AG09309 (cell line): ENCODE results near the gene POLD4.

Experiments used
- DNase-seq: peaks from one replicate; pipeline ENCODE4 v3.0.0-alpha.2; 2010; ENCODE audit warnings: low read depth
- H3K4me3 ChIP-seq: 2 replicates; pipeline ENCODE4 v1.5.1; 2011; ENCODE audit warnings: mild to moderate bottlenecking, low read depth, low read length, moderate library complexity; ENCODE audit not compliant: control insufficient read depth
- TF ChIP-seq, protein P1 (sequence below): IDR thresholded peaks from 2 replicates; pipeline ENCODE4 v1.5.1; 2011; ENCODE audit warnings: mild to moderate bottlenecking, low read depth, low read length, inconsistent platforms; ENCODE audit not compliant: insufficient read depth, control insufficient read depth; ENCODE audit errors: missing control alignments

The POLD4 gene

DNA sequence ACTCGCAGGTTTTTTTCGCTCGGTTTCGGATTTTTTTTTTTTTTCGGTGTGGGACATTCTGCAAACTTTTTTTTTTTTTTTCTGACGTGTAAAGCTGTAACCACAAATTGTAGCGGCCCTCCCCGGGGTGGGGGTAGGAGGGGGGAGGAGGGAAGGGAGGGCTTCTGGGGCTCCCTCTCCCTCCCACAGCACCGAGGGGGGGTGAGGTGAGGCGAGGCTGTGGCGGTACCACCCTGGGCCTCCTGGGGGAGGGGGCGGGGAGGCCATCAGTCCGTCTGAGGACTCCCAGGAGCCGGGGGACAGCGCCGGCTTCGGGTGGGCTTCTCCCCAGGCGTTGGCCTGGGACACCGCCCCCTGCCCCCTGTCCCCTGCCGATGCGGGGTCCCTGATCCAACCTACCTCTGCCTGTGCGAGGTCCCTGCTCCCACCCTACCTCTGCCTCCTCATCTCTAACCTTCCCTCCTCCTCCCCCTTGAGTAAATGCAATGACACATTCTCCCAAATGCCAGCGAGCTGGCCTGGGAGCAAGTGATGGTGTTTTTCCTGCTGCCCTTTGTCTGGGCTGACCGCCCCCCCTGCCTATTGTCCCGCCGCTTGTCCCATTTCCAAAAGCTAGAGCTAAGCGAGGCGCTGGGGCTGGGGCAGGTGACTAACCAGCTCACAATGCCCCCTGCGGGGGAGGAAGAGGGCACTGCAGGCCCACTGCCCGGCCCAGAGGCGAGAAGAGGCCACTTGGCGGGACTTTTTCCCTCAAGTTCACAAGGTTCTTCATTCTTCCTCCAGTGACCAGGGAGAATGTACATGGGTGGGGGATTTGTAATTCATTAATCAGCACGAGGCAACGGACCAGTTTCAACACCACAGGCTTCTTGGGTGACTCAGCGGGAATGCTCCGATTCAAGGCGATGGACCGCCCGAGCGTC is 20.6 kb upstream of the POLD4 start:
- TF ChIP-seq, protein P1, sequence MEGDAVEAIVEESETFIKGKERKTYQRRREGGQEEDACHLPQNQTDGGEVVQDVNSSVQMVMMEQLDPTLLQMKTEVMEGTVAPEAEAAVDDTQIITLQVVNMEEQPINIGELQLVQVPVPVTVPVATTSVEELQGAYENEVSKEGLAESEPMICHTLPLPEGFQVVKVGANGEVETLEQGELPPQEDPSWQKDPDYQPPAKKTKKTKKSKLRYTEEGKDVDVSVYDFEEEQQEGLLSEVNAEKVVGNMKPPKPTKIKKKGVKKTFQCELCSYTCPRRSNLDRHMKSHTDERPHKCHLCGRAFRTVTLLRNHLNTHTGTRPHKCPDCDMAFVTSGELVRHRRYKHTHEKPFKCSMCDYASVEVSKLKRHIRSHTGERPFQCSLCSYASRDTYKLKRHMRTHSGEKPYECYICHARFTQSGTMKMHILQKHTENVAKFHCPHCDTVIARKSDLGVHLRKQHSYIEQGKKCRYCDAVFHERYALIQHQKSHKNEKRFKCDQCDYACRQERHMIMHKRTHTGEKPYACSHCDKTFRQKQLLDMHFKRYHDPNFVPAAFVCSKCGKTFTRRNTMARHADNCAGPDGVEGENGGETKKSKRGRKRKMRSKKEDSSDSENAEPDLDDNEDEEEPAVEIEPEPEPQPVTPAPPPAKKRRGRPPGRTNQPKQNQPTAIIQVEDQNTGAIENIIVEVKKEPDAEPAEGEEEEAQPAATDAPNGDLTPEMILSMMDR, result peak; percentile 35
- peak; percentile 97 for DNase-seq
- peak overlapping the region; percentile 85 for H3K4me3 ChIP-seq

GRCh38 chr11:67372993-67373647 is 19.8 kb upstream of the POLD4 start, which contains the start of gene CLCF1:
TSS of gene CLCF1 (minus strand) at chr11:67373598. CDS start at chr11:67373539, 59 bp downstream.
- DNase-seq, result no peak
- H3K4me3 ChIP-seq, result peak within 1 kb of the TSS; percentile 85
- TF ChIP-seq, protein P1, result no peak

GRCh38 chr11:67372321-67372992 is 19.1 kb upstream of the POLD4 start:
- no peak for DNase-seq
- H3K4me3 ChIP-seq, result peak overlapping the region; percentile 85
- TF ChIP-seq, protein P1, result no peak

GRCh38 chr11:67371911-67372320 is 18.6 kb upstream of the POLD4 start:
- DNase-seq, result no peak
- H3K4me3 ChIP-seq, result peak overlapping the region; percentile 85
- TF ChIP-seq, protein P1, result no peak

DNA sequence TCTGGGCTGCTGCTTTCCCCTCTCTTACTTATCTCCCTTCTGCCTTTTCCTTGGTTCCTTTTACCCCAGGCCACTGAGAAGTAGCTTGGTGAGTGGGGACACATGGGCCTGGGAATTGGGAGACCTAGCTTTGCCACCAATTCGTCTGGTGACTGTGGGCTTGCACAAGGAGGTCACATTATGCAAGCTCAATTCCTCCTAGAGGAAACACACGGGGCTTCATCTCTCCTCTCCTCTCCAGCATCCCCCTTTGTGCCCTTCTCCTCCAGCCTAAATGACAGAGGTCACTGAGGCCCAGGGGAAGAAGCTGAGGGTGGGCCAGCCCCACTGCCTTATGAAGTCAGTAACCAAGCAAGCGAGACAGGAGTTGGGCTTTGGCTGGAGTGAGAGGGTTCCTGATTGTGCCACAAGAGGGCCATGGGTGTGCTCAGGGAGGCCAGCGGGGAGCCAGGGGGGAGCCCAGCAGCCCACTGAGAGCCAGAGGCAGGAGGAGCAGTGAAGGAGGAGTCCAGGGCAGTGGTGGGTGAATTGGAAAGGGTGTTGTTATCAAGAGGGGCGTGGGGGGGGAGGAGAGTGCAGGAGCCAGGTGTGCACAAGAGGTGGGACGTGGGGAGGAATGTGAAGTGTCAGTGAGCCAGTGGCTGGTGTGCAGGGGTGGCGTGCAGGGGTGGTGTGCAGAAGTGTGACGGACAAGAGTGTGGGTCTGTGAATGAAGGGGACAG is 18.0 kb upstream of the POLD4 start:
- H3K4me3 ChIP-seq, result peak overlapping the region; percentile 85
- DNase-seq, result no peak

More for the DNA sequence above, 18.0 kb upstream of the POLD4 start:
- TF ChIP-seq, protein P1, result peak; percentile 70
